ENCODE results near the gene DCPS.
"Not testable (repeated sequence)": the region's sequence is repeated elsewhere in the genome, so short reads cannot be mapped to it uniquely, and the experiment has no call there.

DCPS gene

DNA sequence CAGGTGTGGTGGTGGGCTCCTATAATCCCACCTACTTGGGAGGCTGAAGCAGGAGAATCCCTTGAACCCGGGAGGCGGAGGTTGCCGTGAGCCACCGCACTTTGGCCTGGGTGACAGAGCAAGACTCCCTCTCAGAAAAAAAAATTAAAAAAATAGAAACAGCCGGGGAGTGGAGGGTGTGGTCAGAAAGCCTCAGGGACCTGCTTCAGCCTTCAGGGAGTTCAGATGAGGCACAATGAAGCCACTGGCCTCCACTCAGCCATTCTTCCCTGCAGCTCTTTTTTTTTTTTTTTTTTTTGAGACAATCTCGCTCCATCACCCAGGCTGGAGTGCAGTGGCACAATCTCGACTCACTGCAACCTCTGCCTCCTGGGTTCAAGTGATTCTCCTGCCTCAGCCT, 43.1 kb downstream of the DCPS start:
- DNase-seq = not testable (repeated sequence)

DNA sequence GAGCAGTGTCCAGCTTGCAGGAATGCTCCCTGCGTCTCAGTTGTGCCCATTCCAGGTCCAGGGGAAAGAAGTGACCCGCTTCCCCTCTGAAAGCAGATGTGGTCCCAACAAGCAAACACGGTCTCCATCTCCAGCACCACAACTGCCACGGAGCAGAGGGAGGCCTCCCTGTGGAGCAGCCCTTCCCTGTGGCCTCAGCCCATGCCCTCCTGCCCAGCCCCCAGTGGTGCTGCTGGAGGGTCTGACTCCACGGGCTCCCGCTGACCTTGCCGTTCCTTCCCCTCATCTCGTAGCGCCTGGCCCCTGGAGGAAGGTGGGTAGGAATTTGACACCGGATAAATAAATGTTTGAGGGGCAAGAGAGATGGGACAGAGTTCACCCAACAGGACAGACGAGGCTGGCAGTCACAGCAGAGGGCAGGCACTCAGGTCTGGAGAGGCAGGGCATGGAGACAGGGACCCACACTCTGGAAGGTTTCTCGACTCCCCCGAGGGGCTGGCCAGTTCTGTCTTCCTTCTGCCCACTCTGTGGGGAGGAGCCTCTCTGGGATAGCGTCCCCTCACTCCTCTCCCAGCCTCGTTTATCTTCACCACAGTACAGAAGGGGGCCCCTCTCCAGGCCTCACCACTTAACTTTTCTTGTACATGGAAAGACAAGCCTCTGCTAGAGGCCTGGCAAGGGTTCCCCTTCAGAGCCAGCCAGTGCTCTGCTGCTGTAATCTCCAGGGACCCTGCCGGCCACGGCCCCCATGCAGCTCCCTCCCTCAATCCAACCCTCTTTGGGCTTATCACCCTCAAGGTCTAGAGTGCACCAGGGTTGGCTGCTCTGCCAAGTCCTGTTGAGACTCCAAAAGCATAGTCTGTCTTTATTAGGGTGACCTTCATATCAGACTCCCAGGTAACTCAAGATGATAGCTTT, 44.1 kb downstream of the DCPS start:
- DNase-seq = no peak

DNA sequence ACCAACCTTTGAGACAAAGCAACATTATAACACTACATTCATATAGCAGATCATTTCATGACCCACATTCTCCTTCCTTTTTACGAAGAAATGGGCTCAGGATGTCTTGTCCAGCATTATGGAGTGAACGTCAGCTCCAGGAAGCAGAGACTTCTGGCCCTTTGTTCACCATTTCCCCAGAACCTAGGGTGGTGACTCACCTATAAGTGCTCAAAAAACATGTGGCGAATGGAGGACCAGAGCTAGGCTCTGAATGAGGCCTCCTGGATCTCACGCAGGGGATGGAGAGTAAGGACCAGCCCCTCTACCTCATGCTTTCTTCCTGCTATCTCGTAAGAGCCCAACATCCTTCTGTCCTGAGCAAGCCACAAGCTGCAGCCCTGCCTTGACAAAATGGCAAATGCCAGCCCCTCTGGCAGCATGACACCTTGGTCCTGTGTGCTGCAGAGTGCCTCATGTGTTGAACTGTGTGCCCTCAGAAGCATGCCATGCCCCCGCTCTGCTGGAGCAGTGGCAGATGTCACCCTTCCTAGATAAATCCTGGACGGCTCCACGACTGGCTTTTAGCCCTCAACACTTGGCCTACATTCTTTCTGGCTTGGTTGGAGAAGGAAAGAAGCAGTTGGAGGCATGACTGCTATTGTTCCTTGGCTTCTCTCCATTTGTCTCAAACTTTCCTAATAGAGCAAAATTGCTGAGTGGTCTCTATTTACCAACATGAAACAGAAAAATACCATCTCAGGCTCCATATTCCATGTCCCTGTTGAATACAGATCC, 45.1 kb downstream of the DCPS start:
- DNase-seq = no peak

DNA sequence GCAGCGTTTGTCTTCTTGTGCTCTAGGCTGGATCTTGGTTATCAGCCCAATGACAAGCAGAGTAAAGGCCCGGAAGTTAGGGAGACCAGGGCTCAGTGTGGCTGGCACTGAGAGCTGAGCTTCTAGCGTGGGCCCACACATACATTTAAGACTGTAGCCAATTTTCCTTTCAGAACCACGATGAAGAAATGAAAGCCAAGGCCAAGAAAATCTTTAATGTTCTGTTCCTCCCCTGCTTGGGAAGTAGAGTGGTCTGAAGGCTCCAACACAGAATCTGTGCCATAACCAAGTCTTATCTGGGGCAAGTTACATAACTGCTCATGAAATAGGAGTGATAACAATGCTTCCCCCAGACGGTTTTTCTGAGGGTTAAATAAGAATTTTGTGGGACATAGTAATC, 47.0 kb downstream of the DCPS start:
- no peak for DNase-seq

DNA sequence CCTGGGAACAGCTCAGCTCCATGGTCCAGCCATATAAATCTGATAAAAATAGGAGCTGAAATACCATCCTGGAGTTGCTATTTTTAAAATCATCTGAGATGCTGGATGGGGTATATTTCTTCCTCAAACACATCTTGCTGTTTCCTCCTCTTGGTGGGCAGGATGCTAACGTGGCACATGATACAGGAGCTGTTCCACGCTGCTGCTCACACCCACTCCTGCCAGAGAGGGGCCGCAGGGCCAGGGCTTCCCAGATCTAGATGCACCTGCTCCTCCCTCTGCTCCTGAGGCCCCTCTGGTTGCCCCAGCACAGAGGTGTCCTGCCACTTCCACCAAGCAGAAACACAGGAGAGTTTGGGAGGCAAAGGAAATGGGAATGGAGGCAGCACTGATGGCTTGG, 48.3 kb downstream of the DCPS start:
- no peak for DNase-seq

DNA sequence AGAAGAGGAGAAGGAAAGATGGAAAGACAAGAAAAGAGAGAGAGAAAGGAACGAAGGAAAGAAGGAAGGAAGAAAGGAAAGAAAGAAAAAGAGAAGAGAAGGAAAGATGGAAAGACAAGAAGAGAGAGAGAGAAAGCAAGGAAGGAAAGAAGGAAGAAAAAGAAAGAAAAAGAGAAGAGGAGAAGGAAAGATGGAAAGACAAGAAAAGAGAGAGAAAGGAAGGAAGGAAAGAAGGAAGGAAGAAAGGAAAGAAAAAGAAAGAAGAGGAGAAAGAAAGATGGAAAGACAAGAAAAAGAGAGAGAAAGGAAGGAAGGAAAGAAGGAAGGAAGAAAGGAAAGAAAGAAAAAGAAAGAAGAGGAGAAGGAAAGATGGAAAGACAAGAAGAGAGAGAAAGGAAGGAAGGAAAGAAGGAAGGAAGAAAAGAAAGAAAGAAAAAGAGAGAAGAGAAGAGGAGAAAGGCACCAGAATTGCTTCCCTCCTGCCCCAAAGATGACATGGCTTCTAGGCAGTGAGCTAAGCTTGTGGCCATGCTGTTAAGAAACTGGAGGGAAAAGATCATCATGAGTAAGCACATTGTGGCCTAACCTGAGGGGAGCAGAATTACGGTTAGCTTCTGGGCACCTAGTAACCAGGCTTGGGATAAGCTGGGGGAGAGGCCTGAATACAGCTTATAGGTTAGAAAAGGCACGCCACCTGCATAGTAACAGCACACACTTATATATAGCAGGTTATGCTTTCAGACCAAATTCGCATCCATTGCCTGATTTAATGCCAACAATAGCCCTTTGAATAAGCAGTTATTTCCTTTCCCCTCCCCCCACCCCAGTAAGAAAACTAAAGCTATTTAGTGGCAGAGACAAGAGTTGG, 49.3 kb downstream of the DCPS start:
- peak; percentile 64 for DNase-seq

DNA sequence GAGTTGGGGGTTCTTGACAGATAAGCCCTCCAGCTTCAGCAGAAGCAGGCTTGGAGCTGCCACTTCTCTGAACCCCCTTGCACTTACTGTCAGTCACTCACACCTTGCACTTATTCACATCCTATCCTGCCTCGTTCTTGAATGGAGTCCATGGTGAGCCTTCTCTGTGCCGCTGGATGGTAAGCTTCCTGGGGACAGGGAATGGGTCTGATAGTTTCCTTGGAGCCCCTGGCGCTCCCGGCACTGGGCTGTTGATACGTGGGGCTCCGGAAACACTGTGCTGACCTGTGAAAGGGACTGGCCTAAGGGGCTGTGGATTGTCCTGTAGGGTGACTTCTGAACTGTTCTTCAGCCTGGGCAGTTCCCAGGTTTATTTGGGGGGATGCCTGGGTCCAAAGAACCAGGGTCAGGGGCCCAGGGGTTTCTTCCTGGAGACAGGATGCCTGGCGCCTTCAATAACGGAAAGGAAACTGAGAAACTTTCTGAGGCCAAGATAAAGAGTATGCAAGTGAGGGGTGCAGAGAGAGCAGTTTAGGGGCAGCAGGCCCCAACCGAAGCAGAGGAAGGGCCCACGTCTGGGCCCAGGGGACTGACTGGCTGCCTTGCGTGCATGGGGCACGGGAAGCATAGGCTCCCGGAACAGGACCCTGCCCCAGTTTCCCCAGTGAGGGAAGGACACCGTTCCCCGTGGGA, 50.9 kb downstream of the DCPS start:
- no peak for DNase-seq

DNA sequence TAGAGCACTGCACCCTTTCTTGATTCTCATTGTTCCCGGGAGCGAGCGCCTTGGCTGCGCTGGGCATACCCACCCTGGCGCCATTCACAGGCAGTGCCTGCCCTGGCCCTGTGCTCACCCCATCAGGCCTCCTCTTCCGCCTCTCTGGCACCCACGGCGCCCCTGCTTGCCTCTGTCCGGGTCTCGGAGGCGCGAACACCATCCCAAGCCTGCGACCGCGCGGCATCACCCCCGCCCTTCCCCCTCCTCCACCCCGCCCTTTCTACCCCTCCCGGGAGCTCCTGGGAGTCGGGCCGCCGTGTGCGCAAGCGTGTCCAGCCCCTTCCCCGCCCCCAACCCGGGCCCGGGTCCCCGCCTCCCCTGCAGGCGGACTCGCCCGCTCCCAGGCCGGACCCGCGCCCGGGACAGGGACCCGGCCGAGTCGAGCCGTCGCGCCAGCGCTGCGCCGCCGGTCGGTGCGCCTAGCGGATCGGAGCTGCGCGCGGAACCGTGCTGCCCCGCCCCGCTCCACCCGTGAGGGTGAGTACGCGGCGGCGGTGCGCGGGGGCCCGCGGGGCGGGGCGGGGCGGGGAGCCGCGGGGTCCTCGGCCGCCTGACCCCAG, 51.6 kb downstream of the DCPS start, which contains the start of gene ST3GAL4:
Gene ST3GAL4 (plus strand): TSS at position 363 of the 602 bp plus-strand sequence. CDS start 50,470 bp downstream, outside the sequence.
- DNase-seq = peak; percentile 80

DNA sequence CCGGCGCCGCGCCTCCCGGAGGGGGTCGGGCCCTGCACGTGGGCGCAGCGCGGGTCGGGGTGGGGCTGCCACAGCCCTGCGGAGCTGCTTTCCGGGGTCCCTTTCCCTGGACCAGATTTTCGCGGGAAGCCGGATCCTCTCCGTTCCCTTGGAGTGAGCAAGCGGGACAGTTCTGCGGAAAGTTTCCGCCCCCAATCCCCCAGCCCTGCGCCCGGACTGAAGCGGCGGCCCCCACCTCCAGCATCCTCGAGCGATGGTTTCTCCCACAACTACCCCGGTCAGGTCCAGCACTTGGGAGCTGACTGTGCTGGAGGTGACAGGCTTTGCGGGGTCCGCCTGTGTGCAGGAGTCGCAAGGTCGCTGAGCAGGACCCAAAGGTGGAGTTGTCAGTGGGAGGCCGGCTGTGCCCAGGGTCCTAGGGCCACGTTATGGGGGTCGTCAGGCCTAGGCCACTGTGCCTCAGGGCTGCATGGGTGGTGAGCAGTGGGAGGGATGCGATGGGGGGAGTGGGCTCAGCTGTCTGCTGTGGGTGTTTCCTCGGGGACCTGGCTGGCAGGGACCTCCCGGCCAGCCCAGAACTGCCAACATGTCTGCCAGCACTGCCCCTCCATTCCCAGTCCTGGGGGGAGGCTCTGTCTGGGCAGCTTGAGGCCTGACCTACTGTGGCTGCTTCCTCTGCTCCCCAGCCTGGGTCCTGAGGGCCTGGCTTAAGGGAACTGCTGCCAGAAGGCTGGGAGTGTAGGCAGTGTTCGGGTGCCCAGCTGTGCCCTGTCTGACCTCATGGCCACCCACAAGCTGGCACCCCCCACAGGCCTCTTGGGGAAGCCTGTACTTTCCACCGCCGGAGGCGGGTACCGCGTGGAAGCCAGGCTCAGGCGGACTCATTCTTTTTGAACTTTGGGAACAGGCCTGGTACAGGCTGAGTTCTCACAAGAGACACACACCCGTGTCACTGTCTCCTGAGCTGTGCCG, 52.4 kb downstream of the DCPS start:
- DNase-seq = no peak

DNA sequence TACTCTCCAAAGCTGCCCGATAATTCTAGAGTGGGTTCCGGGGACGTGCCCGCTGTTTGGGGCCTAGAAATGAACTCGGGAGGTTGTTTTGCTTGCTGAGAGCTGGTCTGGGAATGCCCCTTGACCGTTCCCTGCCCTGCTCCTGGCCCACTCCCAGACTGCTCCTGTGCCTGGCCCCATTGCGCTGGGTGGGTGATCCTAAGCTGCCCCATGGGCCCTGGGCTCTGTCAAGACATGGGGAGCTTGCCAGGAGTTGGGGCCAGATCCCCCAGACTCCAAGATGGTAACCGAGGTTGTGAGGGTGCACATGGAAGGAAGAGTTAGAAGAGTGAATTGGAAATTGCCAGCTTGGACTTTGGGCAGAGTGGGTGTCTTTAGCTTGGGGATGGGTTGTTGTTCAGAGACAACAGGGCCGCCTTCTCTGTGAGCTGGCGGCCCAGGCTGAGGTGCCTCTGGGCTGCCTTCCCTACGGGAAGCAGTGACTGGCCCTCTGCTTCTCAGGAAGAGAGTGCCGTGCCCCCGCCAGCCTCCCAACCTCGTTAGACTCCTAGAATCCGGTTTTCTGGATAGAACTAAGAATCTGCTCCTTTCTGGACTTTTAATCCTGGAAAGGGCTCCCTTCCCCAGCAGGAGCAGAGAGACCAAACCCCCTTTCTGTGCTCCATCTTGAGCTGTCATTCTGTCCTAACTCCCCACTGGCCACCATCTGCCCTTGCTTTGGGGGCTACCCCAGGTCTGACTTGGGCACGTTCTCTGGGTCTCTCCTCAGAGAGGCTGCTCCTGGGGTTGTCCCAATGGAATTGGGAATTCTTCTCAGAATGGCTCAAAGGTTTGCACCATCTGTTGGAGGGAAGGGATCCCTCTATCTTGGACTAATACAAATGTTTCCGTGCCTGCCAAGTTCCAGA, 53.4 kb downstream of the DCPS start:
- DNase-seq = no peak

DNA sequence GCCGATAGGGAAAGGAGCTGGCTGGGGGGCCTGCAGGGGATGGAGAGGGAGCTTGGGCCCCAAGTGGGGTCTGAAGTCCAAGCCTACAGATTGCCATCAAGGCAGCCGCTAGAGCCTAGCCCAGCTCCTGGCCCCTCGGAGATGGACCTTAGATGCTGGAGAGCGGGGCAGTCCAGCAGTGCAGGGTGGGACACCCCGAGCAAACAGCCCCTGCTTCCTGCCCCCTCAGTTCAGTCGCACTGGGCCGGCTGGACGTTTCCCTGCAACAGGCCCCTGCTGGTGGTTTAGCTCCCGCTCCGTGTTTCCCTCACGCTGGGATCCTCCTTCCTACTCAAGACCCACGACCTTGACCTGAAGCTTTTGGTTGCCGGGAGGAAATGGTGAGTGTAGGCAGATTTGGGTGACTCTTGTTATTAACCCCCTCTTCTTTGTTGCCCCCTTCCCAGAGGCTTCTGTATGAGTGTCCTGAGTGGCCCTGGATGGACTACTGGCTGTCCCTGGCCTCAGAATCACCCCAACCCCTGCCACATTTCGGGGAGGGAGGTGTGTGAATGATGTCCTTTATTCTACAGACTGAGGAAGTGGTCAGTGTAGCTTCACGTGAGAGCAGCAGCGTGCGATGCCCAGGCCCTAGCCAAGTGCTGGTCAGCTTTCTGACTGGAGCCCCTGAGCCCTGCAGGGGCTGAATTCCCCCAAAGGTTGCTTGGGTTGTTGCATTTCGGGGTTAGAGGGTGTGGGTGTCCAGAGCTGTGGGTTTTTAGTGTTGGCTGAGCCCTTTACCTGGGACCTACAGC, 54.3 kb downstream of the DCPS start:
- no peak for DNase-seq

DNA sequence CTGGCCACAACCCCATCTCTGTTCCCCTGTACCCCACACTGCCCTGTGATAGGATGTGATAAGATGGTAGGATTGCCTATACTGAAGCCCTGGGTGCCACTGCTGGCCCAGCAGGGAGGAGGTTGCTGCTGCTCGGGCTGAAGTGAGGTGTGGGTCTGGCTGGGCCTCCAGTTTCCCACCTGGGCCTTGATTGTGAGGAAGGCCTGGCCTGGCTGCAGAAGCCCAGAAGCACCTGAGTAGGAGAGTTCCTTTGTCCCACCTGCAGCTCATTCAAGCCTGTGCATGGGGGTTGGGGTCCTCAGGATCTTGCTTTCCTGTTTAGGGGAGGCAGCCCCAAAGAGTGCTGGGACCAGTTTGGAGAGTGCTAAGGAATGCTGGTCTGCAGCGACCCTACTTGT, 54.9 kb downstream of the DCPS start:
- no peak for DNase-seq

DNA sequence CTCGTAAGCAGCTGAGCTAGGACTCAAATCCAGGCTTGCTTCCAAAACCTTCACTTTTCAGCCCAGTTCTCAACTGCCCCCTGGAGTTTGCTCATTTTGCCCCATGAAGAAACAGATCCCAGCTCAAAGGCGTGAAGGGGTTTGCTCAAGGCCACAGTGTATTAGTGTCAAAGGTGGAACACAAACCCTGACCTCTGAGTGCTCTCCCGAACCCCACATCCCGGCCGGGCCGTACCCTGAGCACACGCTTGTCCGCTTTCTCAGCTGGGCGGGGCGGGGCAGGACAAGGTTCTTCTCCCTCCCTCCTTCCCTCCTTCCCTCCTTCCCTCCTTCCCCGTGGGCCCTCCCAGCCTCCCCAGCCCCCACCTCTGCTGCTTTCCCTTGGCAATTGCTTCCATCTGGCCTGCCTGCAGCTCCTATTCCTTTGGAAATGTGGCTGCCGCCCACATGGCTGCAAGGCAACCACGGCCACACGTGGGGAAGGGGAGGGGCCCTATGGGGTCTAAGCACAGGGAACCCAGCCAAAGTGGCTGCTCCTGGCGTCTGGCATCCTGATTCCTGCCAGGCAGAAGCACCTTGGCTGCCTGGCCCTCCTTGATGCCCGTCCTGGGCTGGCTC, 55.7 kb downstream of the DCPS start:
- no peak for DNase-seq

DNA sequence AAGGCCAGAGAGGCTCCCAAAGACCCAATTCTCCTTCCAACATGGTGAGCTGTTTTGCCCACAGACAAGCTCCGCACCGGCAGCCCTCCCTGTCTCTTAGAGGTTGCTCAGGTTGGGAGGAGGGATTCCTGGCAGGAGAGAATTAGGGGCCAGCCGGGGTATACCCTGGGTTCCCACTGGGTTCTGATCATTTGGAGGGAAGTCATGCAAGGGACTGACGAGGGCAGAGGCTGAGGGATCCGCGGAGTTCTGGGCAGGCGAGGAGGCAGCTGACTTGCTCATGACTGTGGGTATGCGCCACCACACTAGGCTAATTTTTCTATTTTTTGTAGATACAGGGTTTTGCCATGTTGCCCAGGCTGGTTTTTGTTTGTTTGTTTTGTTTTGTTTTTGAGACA, 56.2 kb downstream of the DCPS start:
- DNase-seq = no peak

DNA sequence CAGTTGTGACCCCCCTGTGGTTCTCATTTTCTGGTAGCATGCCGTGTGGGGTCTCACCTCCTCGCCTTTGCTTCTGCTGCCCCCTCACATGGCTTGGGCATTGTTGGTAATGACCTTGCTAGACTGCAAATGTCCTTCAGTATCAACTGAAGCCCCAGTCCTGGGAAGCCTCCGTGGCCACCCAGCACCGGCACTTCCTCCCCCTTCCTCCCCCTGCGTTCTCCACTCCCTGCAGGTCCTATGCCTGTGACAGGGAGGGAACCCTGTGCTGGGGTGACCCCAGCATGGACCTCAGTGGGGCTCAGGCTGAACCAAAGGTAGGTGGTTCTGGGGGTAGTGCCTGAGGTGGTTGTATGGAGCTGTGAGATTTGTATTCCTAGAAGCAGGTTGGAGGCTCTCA, 57.5 kb downstream of the DCPS start:
- no peak for DNase-seq

DNA sequence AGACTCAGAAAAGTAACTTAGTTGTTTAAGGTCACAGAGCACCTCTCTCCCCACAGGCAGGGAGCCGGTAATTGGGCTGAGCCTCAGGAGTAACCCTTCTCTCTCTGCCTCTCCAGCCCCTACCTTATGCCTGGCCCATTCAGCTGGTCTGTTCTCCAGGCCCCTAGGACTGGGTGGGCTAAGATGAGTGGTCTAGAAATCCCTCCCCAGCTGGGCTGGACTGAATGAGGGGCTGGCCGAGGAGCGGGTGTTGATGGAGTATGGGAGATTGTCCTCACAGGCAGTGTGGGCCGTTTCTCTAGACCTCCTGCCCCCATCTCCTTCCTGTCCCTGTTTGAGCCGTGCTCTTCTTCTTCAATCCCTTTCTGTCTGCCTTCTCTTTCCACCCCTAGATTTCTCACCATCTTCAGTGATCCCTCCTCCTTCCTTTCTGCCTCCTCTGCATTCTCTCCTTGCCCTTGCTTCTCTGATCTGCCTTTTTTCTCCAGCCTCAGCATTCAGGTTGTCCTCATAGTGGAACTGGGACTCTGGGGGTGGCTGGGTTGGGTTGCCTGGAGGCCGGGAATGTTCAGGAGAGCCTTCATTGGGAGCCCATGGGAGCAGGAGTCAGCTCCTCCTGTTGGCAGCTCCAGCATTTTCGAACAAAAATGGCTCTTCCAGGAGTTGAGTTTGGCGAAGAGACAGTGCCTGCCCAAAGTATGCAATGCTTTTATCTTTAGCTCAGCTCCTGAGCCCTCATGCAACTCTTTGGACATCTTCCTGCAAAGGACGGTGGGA, 59.2 kb downstream of the DCPS start:
- DNase-seq = no peak

DNA sequence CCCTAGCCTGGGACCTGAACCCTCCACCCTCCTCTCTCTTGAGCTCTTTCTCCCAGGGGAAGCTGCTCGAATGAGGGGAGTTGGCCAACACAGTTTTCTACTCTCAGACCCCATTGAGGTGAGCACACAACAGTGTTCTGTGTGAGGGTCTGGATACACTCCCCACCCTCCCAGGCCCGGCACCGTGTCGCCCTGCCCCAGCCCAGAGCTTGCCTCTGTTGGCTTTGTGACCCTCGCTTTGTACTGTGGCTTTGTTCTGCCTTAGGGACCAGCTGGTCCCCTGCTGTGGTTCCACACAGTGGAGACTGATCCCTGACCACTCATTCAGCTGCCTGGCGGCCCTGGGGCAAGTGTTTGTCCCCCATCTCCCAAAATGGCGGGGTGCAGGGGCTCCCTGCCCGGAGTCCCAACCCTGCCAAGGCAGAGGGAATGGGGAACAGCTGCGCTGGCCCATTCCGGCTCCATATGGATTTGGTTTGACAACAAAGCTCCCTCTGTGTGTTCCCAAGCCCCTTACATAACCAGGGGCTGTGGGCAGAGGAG, 59.9 kb downstream of the DCPS start:
- no peak for DNase-seq
